ENCODE data around the gene FAM120B. TPM values are rescaled to one million over a fixed set of nuclear protein-coding genes. Genes with fewer than 3 reads are reported as not detected.
"Not testable (repeated sequence)": the region's sequence is repeated elsewhere in the genome, so short reads cannot be mapped to it uniquely, and the experiment has no call there.

FAM120B gene
- total RNA-seq, 4 donors from 2014 or later = 16.8 to 35.0 (median 22.2) TPM

GRCh38 chr6:170385506-170385905, 78.9 kb downstream of the FAM120B start:
- TF ChIP-seq CTCF (IDR thresholded peaks at IDR 0.05) = no peak
- ATAC-seq (ENCODE audit: low FRiP score) (no peak), DNase-seq (ENCODE audit: low spot score) (no peak)

GRCh38 chr6:170388113-170388512, 81.6 kb downstream of the FAM120B start:
- no peak for TF ChIP-seq CTCF (IDR thresholded peaks at IDR 0.05)

DNA sequence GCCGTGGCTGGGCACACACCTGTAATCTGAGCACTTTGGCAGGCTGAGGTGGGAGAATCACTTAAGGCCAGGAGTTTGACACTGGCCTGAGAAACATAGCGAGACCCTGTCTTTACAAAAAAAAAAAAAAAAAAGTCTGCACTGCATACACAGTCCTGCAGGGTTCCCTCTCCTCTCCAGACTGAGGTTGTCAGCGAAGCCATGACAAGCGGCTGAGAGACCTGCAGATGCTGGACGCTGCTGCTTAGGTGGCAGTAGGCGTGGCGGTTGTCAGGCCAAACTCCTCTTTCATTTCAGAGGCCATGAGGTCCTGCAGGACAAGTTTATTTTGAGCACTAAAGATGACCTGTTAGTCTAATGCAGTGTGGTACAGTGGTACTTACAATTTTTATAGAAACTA, 86.5 kb downstream of the FAM120B start:
- no peak for TF ChIP-seq CTCF (IDR thresholded peaks at IDR 0.05)
- ATAC-seq (ENCODE audit: low FRiP score) (no peak), DNase-seq (ENCODE audit: low spot score) (no peak)

More at GRCh38 chr6:170388113-170388512, 81.6 kb downstream of the FAM120B start:
- DNase-seq (ENCODE audit: low spot score) (no peak), ATAC-seq (ENCODE audit: low FRiP score) (no peak)

DNA sequence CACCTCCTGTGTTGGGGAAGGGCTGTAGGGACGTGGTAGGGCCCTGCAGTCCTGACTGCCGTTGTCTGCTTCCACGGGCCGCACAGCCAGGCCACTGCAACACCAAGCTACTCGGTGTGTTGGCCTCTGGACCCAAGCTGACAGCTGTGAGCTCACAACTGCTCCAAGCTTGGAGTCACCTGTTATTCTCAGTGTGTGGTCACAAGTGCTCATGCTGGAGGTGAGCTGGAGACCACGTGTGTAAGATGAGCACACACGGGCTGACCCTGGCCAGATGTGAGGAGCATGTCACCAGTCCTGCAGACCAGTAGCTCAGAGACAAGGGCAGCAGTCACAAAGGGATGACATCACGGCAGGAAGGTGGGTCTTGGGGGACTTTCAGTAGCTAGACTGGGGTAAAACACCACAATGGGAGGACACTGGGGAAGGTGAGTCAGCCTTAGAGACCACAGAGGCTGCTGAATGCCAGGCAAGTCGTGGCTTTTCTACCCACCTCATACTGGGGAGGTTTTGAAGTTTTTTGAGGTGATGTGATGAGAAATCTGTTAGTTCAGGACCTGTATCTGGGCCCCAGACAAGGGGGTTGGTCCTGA, 87.3 kb downstream of the FAM120B start:
- DNase-seq (ENCODE audit: low spot score) = no peak
- ATAC-seq (ENCODE audit: low FRiP score) = no peak
- TF ChIP-seq CTCF (IDR thresholded peaks at IDR 0.05) = no peak

DNA sequence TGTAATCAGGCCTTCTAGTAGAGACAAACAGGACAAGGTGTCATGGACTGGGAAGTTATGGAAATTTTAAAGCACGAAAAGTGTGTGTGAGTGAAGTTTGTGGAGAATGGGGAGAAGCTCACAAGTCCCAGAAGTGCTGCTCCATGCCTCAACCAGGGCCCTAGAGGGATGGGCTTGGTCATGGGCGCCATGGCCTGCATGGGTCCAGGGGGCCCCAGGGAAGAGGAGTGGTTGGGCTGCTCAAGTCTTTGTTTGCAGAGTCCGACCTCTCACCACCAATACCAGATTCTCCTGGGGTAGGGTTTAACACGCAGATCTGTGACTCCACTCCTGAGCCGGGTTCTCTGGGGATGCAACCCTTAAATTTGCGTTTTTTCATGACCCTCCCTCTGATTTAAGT, 88.4 kb downstream of the FAM120B start:
- no peak for TF ChIP-seq CTCF (IDR thresholded peaks at IDR 0.05)
- DNase-seq (ENCODE audit: low spot score) (no peak), ATAC-seq (ENCODE audit: low FRiP score) (no peak)

DNA sequence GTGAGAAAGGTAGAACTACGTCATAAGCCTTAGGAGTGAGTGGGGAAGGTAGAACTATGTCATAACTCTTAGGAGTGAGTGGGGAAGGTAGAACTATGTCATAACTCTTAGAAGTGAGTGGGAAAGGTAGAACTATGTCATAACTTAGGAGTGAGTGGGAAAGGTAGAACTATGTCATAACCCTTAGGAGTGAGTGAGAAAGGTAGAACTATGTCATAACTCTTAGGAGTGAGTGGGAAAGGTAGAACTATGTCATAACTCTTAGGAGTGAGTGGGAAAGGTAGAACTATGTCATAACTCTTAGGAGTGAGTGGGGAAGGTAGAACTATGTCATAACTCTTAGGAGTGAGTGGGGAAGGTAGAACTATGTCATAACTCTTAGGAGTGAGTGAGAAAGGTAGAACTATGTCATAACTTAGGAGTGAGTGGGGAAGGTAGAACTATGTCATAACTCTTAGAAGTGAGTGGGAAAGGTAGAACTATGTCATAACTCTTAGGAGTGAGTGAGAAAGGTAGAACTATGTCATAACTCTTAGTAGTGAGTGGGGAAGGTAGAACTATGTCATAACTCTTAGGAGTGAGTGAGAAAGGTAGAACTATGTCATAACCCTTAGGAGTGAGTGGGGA, 92.3 kb downstream of the FAM120B start:
- not testable (repeated sequence) for ATAC-seq (ENCODE audit: low FRiP score); DNase-seq (ENCODE audit: low spot score)

DNA sequence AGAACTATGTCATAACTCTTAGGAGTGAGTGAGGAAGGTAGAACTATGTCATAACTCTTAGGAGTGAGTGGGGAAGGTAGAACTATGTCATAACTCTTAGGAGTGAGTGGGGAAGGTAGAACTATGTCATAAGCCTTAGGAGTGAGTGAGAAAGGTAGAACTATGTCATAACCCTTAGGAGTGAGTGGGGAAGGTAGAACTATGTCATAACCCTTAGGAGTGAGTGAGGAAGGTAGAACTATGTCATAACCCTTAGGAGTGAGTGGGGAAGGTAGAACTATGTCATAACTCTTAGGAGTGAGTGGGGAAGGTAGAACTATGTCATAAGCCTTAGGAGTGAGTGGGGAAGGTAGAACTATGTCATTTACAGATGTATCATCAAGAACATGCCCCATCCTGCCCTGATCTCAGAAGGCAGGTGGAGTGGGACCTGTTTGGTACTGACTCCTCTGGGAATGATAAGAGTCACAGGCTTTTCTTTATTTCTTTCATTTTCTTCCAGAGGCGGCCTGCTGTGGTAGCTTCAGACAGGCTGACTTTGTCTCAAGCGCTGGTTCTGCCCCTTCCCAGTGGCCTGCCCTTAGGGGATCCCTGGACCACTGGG, 93.5 kb downstream of the FAM120B start:
- not testable (repeated sequence) for ATAC-seq (ENCODE audit: low FRiP score); DNase-seq (ENCODE audit: low spot score)

Measured in omental fat pad (tissue), 4 donors.